ENCODE measurements around the gene ERN1. TPM values are rescaled to one million over a fixed set of nuclear protein-coding genes. Genes with fewer than 3 reads are reported as not detected.
A peak's percentile ranks its signal among the peaks of the same experiment; 100 is the strongest.

The ERN1 gene
- total and polyA plus RNA-seq, 2 of the 8 experiments (the other 6 are each of a cell fraction or from before 2014, with no cell fraction given) = 1.8 to 3.9 TPM

GRCh38 chr17:64008830-64009229, 121.1 kb downstream of the ERN1 start:
- H2BK15ac ChIP-seq (ENCODE audit: low read length) = no peak overlapping the region
- no peaks in the 10 kb centered on the region for H3K27me3 ChIP-seq (replicated peaks in 1 of 4; ENCODE audit: control insufficient read depth in 3 of 4, extremely low read depth in 1 of 4, insufficient read depth in 3 of 4, low read length in 3 of 4)
- H3K23me2 ChIP-seq (ENCODE audit: low read depth, low read length) = no peaks in the 10 kb centered on the region
- no peaks in the 10 kb centered on the region for H3K79me2 ChIP-seq (ENCODE audit: control insufficient read depth in 1 of 2, insufficient read depth in 2 of 2, low read length in 2 of 2)
- H2AK5ac ChIP-seq (ENCODE audit: low read depth, low read length) = no peak overlapping the region
- CTCF ChIA-PET (ENCODE audit: partially characterized antibody) = interaction anchor here (0.5 to 1.7 kb wide), 3 partner anchors 9 to 33 kb away, joined by 3 to 7 read pairs (median 5); no protein-coding TSS in a partner anchor
- H3K18ac ChIP-seq (ENCODE audit: extremely low read depth, low read length) = no peak overlapping the region
- no peak overlapping the region for H3K4me2 ChIP-seq (ENCODE audit: insufficient read depth in 1 of 2, low read depth in 2 of 2, low read length in 2 of 2)
- H4K20me1 ChIP-seq (replicated peaks in 1 of 2; ENCODE audit: control insufficient read depth in 1 of 2, insufficient read depth in 2 of 2, low read length in 2 of 2) = no peaks in the 10 kb centered on the region
- peak overlapping the region; percentile 64; the same call in 1 of the 2 replicates for H2BK20ac ChIP-seq (ENCODE audit: low read length)
- H3K23ac ChIP-seq (ENCODE audit: insufficient read length) = no peak overlapping the region
- no peak overlapping the region for H3K9ac ChIP-seq (replicated peaks in 1 of 4; ENCODE audit: extremely low read depth in 1 of 4, low read depth in 3 of 4, low read length in 3 of 4)
- WGBS, 2 experiments (ENCODE audit: extremely low coverage in 1 of 2, insufficient coverage in 1 of 2, insufficient read length in 1 of 2, insufficient replicate concordance in 2 of 2, low coverage in 1 of 2, low lambda C conversion rate in 2 of 2, missing lambda C conversion rate in 1 of 2) = 86% methylated on average over 4 of the region's 4 CpGs; no CpG with 5 or more reads in 1 of the 2 experiments
- H4K5ac ChIP-seq (ENCODE audit: insufficient read length, low read depth, low read length) = no peak overlapping the region
- DNase-seq (ENCODE audit: low read depth in 1 of 2, low spot score in 2 of 2) = peak in 1 of 2 experiments; percentile 22
- peaks cover 0 to 10% (median 5%) of the 10 kb centered on the region in 4 experiments; a peak in 4 of 7 replicates for H3K4me1 ChIP-seq (replicated peaks in 1 of 4; ENCODE audit: control insufficient read depth in 3 of 4, insufficient read depth in 4 of 4, low read length in 3 of 4)
- peak overlapping the region; percentile 98 for H3K14ac ChIP-seq (ENCODE audit: insufficient read length)
- no peaks in the 10 kb centered on the region for H3K9me3 ChIP-seq (ENCODE audit: insufficient read depth in 2 of 2, low read depth in 1 of 2, low read length in 1 of 2)
- POLR2A ChIA-PET (ENCODE audit: partially characterized antibody) = no interaction called here
- no peak overlapping the region for H2BK5ac ChIP-seq (ENCODE audit: low read depth, low read length)
- no peak overlapping the region for H3K4me3 ChIP-seq (ENCODE audit: extremely low read depth in 1 of 4, insufficient read depth in 2 of 4, low read depth in 3 of 4, low read length in 4 of 4)
- no peak overlapping the region for H4K91ac ChIP-seq (replicated peaks; ENCODE audit: insufficient read length, low read length)
- H4K8ac ChIP-seq (ENCODE audit: extremely low read depth, insufficient read depth, low read length) = peak overlapping the region; percentile 35; the same call in 1 of the 2 replicates
- FAIRE-seq = no peak
- no peak overlapping the region; the same call in 1 of the 2 replicates for H3K27ac ChIP-seq (ENCODE audit: low read depth, low read length)
- H2BK120ac ChIP-seq (replicated peaks; ENCODE audit: low read depth, low read length) = no peak overlapping the region
- H2AFZ ChIP-seq (ENCODE audit: low read length) = no peak overlapping the region
- H3K4ac ChIP-seq (replicated peaks; ENCODE audit: insufficient read length, low read depth, low read length) = no peak overlapping the region
- H2BK12ac ChIP-seq (ENCODE audit: low read depth, low read length) = no peak overlapping the region
- no peak overlapping the region for H3K56ac ChIP-seq (replicated peaks; ENCODE audit: insufficient read length, low read depth, low read length)
- H3K79me1 ChIP-seq (ENCODE audit: low read depth, low read length) = no peaks in the 10 kb centered on the region
- H3K36me3 ChIP-seq (ENCODE audit: control insufficient read depth in 2 of 4, insufficient read depth in 4 of 4, low read length in 3 of 4) = no peaks in the 10 kb centered on the region
- TF ChIP-seq ZNF274 (IDR thresholded peaks at IDR 0.05; ENCODE audit: borderline replicate concordance, extremely low read depth, low read length) = no peak
- no peak for TF ChIP-seq RAD21 (IDR thresholded peaks at IDR 0.05 in 1 of 2, conservative IDR thresholded peaks at IDR 0.05 in 1 of 2; ENCODE audit: low read depth in 2 of 2, low read length in 2 of 2)
- no peak for TF ChIP-seq CBX5 (IDR thresholded peaks at IDR 0.05; ENCODE audit: low read depth, low read length)
- no peak for TF ChIP-seq CHD1 (IDR thresholded peaks at IDR 0.05; ENCODE audit: low read depth, low read length)
- no peak for TF ChIP-seq POLR2AphosphoS5 (IDR thresholded peaks at IDR 0.05; ENCODE audit: low read depth, low read length)
- no peak for TF ChIP-seq KDM4A (IDR thresholded peaks at IDR 0.05; ENCODE audit: low read depth, low read length, severe bottlenecking)
- TF ChIP-seq SIX5 (IDR thresholded peaks at IDR 0.05; ENCODE audit: low read depth, low read length) = no peak
- no peak for TF ChIP-seq RXRA (IDR thresholded peaks at IDR 0.05; ENCODE audit: insufficient read depth, low read depth, low read length)
- no peak for TF ChIP-seq E2F6 (IDR thresholded peaks at IDR 0.05)
- TF ChIP-seq SIRT6 (IDR thresholded peaks at IDR 0.05; ENCODE audit: low read length) = no peak
- TF ChIP-seq SP4 (IDR thresholded peaks at IDR 0.05; ENCODE audit: low read length) = no peak
- TF ChIP-seq CHD2 (IDR thresholded peaks at IDR 0.05; ENCODE audit: low read length) = no peak
- no peak for TF ChIP-seq CEBPB (IDR thresholded peaks at IDR 0.05; ENCODE audit: low read depth, low read length)
